ENCODE data around the gene STMND1. TPM values are rescaled to one million over a fixed set of nuclear protein-coding genes. Genes with fewer than 3 reads are reported as not detected.
"Not testable (repeated sequence)": the region's sequence is repeated elsewhere in the genome, so short reads cannot be mapped to it uniquely, and the experiment has no call there.

The STMND1 gene
- total RNA-seq, 1 donor from 2014 or later = not detected

DNA sequence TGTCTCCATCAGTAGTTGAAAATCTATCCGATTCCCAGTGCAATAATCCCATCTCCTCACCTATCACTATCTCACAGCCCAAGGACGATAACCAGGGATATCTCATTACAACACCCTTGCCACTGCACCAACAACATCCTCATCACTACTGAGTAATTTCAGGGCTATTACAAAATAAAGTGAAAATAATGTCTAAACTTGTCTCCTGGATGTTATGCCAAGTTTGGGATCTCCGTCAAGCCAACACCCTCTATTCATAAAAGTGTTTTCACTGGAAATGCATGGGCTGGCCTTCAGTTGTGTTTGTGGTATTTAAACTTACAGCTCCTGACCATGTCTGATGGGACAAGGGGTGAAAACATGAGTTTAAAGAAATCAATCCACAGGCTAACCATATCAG is 42.0 kb upstream of the STMND1 start:
- no peaks in the 10 kb centered on the region for H3K27me3 ChIP-seq (ENCODE audit: low read depth)
- no peak overlapping the region for H3K4me3 ChIP-seq
- H3K9me3 ChIP-seq (replicated peaks) = no peaks in the 10 kb centered on the region
- no peak overlapping the region for H3K27ac ChIP-seq (replicated peaks)
- H3K36me3 ChIP-seq = no peaks in the 10 kb centered on the region
- TF ChIP-seq CTCF (IDR thresholded peaks at IDR 0.05; ENCODE audit: borderline replicate concordance) = no peak
- DNase-seq = no peak
- H3K4me1 ChIP-seq = peaks cover 11% of the 10 kb centered on the region
- intact Hi-C loops (cut with micrococcal nuclease) = no loop called here

GRCh38 chr6:17061097-17061496 is 40.8 kb upstream of the STMND1 start:
- Histone ChIP-seq H3K27ac (replicated peaks) (no peak overlapping the region), H3K36me3 (no peaks in the 10 kb centered on the region), H3K9me3 (replicated peaks) (no peaks in the 10 kb centered on the region), H3K4me3 (no peak overlapping the region), H3K4me1 (peaks cover 11% of the 10 kb centered on the region), H3K27me3 (ENCODE audit: low read depth) (no peaks in the 10 kb centered on the region)
- intact Hi-C loops (cut with micrococcal nuclease) = no loop called here
- no peak for TF ChIP-seq CTCF (IDR thresholded peaks at IDR 0.05; ENCODE audit: borderline replicate concordance)
- no peak for DNase-seq

GRCh38 chr6:17062871-17063440 is 38.9 kb upstream of the STMND1 start:
- intact Hi-C loops (cut with micrococcal nuclease) = no loop called here
- H3K9me3 ChIP-seq (replicated peaks) = no peaks in the 10 kb centered on the region

GRCh38 chr6:17064975-17065374 is 36.9 kb upstream of the STMND1 start:
- no peak overlapping the region for H3K4me3 ChIP-seq
- peaks cover 14% of the 10 kb centered on the region for H3K9me3 ChIP-seq (replicated peaks)
- intact Hi-C loops (cut with micrococcal nuclease) = no loop called here
- TF ChIP-seq CTCF (IDR thresholded peaks at IDR 0.05; ENCODE audit: borderline replicate concordance) = no peak
- no peaks in the 10 kb centered on the region for H3K4me1 ChIP-seq
- no peak overlapping the region for H3K27ac ChIP-seq (replicated peaks)
- no peak for DNase-seq
- H3K36me3 ChIP-seq = no peaks in the 10 kb centered on the region
- H3K27me3 ChIP-seq (ENCODE audit: low read depth) = no peaks in the 10 kb centered on the region

More at GRCh38 chr6:17062871-17063440, 38.9 kb upstream of the STMND1 start:
- Histone ChIP-seq H3K4me3 (no peak overlapping the region), H3K27me3 (ENCODE audit: low read depth) (no peaks in the 10 kb centered on the region), H3K27ac (replicated peaks) (no peak overlapping the region), H3K36me3 (no peaks in the 10 kb centered on the region), H3K4me1 (peaks cover 11% of the 10 kb centered on the region)
- DNase-seq = no peak
- no peak for TF ChIP-seq CTCF (IDR thresholded peaks at IDR 0.05; ENCODE audit: borderline replicate concordance)

DNA sequence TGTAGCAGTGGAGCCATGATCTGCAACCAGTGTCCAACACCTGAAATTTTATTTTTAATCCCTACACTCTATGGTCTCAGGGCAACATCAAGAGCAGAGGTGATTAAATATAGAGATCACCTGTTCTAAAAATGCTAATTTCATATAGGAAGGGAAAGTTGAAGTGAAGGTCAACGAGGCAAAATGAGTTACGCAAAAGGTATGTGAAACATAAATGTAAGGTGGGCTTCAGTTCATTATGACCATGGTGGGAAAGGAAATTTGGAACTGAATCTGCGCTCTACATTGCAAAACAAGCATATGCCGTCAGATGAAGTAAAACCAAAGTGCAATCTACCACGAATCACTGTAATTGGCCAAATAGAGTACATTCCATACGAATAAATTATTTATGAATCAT is 35.2 kb upstream of the STMND1 start:
- peaks cover 17% of the 10 kb centered on the region for H3K9me3 ChIP-seq (replicated peaks)
- no peak overlapping the region for H3K4me3 ChIP-seq
- no peak for TF ChIP-seq CTCF (IDR thresholded peaks at IDR 0.05; ENCODE audit: borderline replicate concordance)
- DNase-seq = no peak
- no peaks in the 10 kb centered on the region for H3K36me3 ChIP-seq
- H3K27me3 ChIP-seq (ENCODE audit: low read depth) = no peaks in the 10 kb centered on the region
- no peaks in the 10 kb centered on the region for H3K4me1 ChIP-seq
- H3K27ac ChIP-seq (replicated peaks) = no peak overlapping the region
- intact Hi-C loops (cut with micrococcal nuclease) = no loop called here

DNA sequence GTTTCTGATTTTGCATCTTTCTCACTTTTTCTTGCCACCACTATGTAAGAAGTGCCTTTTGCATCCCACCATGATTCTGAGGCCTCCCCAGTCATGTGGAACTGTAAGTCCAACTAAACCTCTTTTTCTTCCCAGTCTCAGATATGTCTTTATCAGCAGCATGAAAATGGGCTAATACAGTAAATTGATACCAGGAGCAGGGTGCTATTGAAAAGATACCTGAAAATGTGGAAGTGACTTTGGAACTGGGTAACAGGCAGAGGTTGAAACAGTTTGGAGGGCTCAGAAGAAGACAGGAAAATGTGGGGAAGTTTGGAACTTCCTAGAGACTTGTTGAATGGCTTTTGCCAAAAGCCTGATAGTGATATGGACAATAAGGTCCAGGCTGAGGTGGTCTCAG is 32.9 kb upstream of the STMND1 start:
- H3K4me3 ChIP-seq; H3K27ac ChIP-seq (replicated peaks); DNase-seq: not testable (repeated sequence)

GRCh38 chr6:17070400-17070799 is 31.4 kb upstream of the STMND1 start:
- DNase-seq; H3K36me3 ChIP-seq; H3K27ac ChIP-seq (replicated peaks); H3K4me3 ChIP-seq; H3K4me1 ChIP-seq; intact Hi-C loops (cut with micrococcal nuclease): not testable (repeated sequence)
- peaks cover 10% of the 10 kb centered on the region for H3K27me3 ChIP-seq (ENCODE audit: low read depth)
- peaks cover 28% of the 10 kb centered on the region for H3K9me3 ChIP-seq (replicated peaks)

More for the DNA sequence above, 32.9 kb upstream of the STMND1 start:
- H3K27me3 ChIP-seq (ENCODE audit: low read depth); intact Hi-C loops (cut with micrococcal nuclease); H3K36me3 ChIP-seq; H3K4me1 ChIP-seq: not testable (repeated sequence)
- peaks cover 25% of the 10 kb centered on the region for H3K9me3 ChIP-seq (replicated peaks)

GRCh38 chr6:17073596-17073995 is 28.3 kb upstream of the STMND1 start:
- H3K4me3 ChIP-seq; H3K4me1 ChIP-seq; H3K27ac ChIP-seq (replicated peaks); DNase-seq; intact Hi-C loops (cut with micrococcal nuclease); H3K36me3 ChIP-seq: not testable (repeated sequence)
- peaks cover 10% of the 10 kb centered on the region for H3K27me3 ChIP-seq (ENCODE audit: low read depth)
- H3K9me3 ChIP-seq (replicated peaks) = peaks cover 46% of the 10 kb centered on the region
